ENCODE data around the gene REEP6.
"Not testable (repeated sequence)": the region's sequence is repeated elsewhere in the genome, so short reads cannot be mapped to it uniquely, and the experiment has no call there.

Gene REEP6

DNA sequence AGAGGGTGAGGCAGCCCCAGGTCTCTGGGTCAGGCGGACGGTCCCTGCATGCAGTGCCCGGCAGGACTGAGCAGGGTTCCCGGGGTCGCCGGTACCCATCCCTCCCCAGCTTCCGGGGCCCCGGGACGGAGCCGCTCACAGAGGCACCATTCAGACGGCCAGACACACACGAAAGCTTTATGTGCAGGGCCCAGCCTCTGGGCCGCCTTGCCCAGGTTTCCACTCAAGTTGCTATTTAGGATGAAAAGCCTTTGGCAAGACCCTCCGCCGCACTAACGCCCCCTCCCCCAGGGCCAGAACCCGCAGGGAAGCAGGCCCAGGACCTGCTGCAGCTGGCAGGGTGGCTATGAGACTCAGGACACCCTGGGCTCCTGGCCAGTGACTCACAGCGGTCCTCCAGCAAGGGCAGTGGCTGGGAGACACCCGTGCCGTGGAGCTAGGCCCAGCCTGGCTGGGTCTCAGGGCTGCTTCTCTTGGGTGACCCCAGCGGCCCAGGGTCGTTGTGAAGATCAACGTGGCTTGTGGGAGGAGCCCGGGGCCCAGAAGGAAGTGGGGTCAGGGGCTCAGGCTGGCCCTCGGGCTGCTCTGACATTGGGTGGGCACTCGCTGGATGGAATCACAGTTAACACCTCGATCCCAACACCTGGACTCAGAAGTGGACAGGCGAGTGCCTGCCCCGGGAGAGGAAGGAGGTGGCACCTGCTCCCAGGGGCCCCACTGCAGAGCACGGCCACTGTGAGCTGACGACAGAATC, 16.8 kb upstream of the REEP6 start:
- peaks cover 34 to 41% of the 10 kb centered on the region in 2 donors for H3K27me3 ChIP-seq (ENCODE audit: control insufficient read depth in 1 of 2, insufficient read depth in 2 of 2, low read length in 2 of 2)

DNA sequence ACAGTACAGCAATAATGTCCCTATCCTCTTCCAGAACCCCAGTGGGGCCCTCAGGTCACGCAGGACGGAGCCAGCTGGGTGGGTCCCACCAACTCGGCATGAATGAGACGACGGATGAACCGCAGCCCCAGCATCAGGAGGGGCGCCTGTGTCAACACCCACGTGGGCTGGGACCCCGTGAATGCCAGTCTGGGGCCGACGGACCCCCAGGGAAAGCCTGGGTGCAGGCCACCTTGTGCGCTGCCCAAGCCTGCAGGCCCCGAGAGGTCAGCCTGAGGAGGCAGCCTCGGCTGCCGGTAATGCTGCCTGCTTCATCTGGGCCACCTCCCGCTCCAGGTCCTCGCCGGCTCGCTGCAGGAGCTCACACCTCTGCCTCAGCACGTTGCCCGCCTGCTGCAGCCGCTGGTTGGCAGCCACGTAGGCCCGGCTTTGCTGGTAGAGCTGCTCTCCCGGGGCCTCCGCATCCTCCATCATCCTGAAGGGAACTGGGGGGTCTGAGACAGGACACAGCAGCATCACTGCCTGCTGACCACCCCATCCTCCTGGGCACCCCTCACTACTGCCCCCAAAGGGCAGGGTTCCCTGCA, 16.1 kb upstream of the REEP6 start:
- H3K27me3 ChIP-seq (ENCODE audit: control insufficient read depth in 1 of 2, insufficient read depth in 2 of 2, low read length in 2 of 2), result peaks cover 33 to 37% of the 10 kb centered on the region in 2 donors
- H3K4me3 ChIP-seq (ENCODE audit: low read length in 2 of 2), result no peak overlapping the region
- peaks cover 45% of the 10 kb centered on the region for H3K4me1 ChIP-seq (ENCODE audit: control insufficient read depth, insufficient read depth, low read length)
- no peak overlapping the region for H3K9ac ChIP-seq (ENCODE audit: low read length in 2 of 2)
- H3K36me3 ChIP-seq (ENCODE audit: control insufficient read depth in 2 of 2, insufficient read depth in 2 of 2, low read length in 2 of 2), result peaks cover 4% of the 10 kb centered on the region in 2 donors
- no peaks in the 10 kb centered on the region for H3K9me3 ChIP-seq (ENCODE audit: control insufficient read depth in 2 of 2, low read length in 2 of 2)
- no peak overlapping the region for H3K27ac ChIP-seq (ENCODE audit: low read length)

More for the DNA sequence above, 16.8 kb upstream of the REEP6 start:
- H3K36me3 ChIP-seq (ENCODE audit: control insufficient read depth in 2 of 2, insufficient read depth in 2 of 2, low read length in 2 of 2), result peaks cover 4% of the 10 kb centered on the region in 2 donors
- no peak overlapping the region for H3K27ac ChIP-seq (ENCODE audit: low read length)
- H3K4me1 ChIP-seq (ENCODE audit: control insufficient read depth, insufficient read depth, low read length), result peaks cover 43% of the 10 kb centered on the region
- no peaks in the 10 kb centered on the region for H3K9me3 ChIP-seq (ENCODE audit: control insufficient read depth in 2 of 2, low read length in 2 of 2)
- H3K4me3 ChIP-seq (ENCODE audit: low read length in 2 of 2), result no peak overlapping the region
- no peak overlapping the region for H3K9ac ChIP-seq (ENCODE audit: low read length in 2 of 2)

DNA sequence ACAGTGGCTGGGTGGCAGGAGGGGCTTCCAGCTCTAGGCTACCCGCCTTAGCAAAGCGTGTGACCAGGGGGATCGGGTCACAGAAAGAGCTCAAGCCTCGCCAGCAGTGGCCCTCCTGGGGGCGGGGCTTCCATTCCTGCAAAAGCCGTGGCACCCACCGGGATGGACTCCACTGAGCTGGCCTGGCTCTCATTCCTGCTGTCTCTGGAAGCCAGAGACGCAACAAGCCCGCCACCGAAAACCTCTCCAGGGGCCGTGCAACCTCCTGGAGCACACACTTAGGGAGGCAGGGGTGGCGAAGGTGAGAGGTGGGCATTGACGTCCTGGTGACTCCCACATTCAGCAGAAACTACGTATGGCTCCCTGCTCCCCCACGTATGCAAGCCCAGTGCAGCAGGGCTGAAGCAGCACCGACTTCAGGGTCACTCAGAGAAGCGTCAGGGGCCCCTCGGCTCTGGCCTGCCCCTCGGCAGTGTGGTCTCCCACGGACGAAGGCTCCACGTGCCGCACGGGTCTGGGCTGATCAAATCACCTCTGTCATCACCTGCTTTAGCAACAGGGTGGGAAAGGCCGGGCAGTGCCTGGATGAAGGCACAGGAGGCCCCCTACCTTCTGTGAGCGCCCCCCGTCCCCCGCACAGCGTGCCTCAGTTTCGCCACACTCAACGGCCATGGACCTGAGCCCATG, 15.1 kb upstream of the REEP6 start:
- Histone ChIP-seq H3K27ac (ENCODE audit: low read length) (no peak overlapping the region), H3K27me3 (ENCODE audit: control insufficient read depth in 1 of 2, insufficient read depth in 2 of 2, low read length in 2 of 2) (peaks cover 27% of the 10 kb centered on the region in 2 donors), H3K4me3 (ENCODE audit: low read length in 2 of 2) (no peak overlapping the region), H3K9me3 (ENCODE audit: control insufficient read depth in 2 of 2, low read length in 2 of 2) (no peaks in the 10 kb centered on the region), H3K9ac (ENCODE audit: low read length in 2 of 2) (no peak overlapping the region), H3K4me1 (ENCODE audit: control insufficient read depth, insufficient read depth, low read length) (peaks cover 35% of the 10 kb centered on the region), H3K36me3 (ENCODE audit: control insufficient read depth in 2 of 2, insufficient read depth in 2 of 2, low read length in 2 of 2) (peaks cover 4% of the 10 kb centered on the region in 2 donors)

DNA sequence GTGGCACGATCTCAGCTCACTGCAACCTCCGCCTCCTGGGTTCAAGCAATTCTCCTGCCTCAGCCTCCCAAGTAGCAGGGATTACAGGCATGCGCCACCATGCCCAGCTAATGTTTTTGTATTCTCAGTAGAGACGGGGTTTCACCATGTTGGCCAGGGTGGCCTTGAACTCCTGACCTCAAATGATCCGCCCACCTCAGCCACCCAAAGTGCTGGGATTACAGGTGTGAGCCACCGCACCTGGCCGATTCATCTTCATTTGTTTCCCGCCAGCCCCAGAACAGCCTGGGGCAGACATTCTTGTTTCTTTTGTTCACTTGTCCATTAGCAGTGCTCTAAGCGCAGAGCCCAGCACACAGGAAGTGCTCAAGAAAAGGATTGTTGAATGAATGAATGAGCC, 13.9 kb upstream of the REEP6 start:
- H3K9me3 ChIP-seq (ENCODE audit: control insufficient read depth in 2 of 2, low read length in 2 of 2); H3K36me3 ChIP-seq (ENCODE audit: control insufficient read depth in 2 of 2, insufficient read depth in 2 of 2, low read length in 2 of 2); H3K27ac ChIP-seq (ENCODE audit: low read length); H3K4me3 ChIP-seq (ENCODE audit: low read length in 2 of 2); H3K9ac ChIP-seq (ENCODE audit: low read length in 2 of 2): not testable (repeated sequence)
- Histone ChIP-seq H3K27me3 (ENCODE audit: control insufficient read depth in 1 of 2, insufficient read depth in 2 of 2, low read length in 2 of 2) (peaks cover 15% of the 10 kb centered on the region in 2 donors), H3K4me1 (ENCODE audit: control insufficient read depth, insufficient read depth, low read length) (peaks cover 23% of the 10 kb centered on the region)

DNA sequence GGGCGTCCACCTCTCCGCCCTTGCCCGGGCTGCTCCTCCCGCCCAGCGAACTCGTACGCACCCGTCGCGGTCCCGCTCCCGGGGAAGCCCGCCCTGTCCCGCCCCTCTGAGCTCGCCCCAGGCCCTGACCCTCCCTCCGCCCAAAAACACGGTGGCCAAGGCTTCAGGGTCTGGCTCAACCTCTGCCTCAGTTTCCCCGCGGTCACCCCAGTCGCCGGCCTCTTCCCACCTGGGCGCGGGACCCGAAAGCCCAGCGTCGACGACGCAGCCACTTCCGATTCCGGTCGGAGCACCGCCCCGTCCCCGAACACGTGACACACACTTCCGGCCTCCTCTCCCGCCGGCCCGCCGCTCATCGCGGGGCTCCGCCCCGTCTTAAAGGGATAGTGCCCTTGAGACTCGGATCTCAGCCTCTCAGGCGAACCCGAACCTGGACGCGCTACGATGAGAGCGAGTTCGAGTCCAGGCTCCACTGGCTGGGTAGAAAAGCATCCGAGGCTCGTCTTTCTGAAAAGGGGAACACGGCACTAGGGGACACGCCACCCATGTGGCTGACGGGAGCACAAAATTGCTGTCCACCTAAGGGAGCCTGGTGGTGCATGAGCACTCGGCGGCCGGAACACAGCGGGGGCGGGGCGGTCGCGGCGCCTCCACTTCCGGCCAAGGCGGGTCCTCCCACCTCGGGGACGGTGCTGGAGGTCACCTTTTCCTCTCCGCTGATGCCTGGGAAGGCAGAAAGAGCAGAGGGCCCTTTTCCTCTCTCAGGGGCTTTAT, 11.9 kb upstream of the REEP6 start, which contains the start of gene C19orf25:
TSS of gene C19orf25 (minus strand) at position 282 of the 774 bp plus-strand sequence. CDS start 312 bp downstream, outside the sequence.
- H3K4me1 ChIP-seq (ENCODE audit: control insufficient read depth, insufficient read depth, low read length), result peaks cover 18% of the 10 kb centered on the region
- H3K27me3 ChIP-seq (ENCODE audit: control insufficient read depth in 1 of 2, insufficient read depth in 2 of 2, low read length in 2 of 2), result no peaks in the 10 kb centered on the region
- peaks cover 4% of the 10 kb centered on the region in 2 donors for H3K36me3 ChIP-seq (ENCODE audit: control insufficient read depth in 2 of 2, insufficient read depth in 2 of 2, low read length in 2 of 2)
- H3K9me3 ChIP-seq (ENCODE audit: control insufficient read depth in 2 of 2, low read length in 2 of 2), result no peaks in the 10 kb centered on the region
- H3K27ac ChIP-seq (ENCODE audit: low read length), result peak within 1 kb of the TSS; percentile 37
- H3K4me3 ChIP-seq (ENCODE audit: low read length in 2 of 2), result peak within 1 kb of the TSS; percentile 88 to 90
- H3K9ac ChIP-seq (ENCODE audit: low read length in 2 of 2), result peak within 1 kb of the TSS; percentile 55 to 64

DNA sequence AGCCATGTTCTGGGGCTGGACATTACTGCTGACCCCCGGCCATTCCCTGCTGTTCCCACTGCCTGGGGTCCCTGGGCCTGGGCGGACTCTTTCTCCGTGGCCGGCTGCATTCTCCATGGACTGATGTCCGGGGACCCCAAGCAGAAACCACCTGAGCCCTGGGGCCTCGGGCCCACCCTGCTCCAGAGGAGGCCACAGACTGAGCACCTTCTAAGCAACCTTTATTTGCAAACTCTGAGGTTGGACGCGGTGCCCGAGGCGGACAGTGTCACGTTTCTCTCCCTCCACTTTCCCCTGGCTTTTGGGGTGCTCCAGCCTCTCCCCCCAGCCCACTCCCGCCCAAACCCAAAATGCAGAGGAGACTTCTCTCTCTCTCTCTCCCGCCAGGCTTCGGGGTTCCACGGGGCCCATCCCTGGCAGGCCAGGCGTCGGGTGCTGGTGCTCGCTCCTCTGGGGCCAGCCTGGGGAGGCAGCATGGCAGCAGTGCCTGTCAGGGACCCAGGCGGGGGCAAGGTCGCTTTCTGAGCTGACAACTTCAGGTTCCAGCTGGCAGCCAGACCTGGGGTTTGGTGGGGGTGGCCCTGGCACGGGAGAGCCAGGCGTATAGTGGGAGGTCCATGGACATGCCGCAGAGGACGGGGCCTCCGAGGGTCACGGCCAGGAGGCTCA, 9.6 kb upstream of the REEP6 start:
- no peak overlapping the region for H3K9ac ChIP-seq (ENCODE audit: low read length in 2 of 2)
- H3K27ac ChIP-seq (ENCODE audit: low read length), result no peak overlapping the region
- peaks cover 18% of the 10 kb centered on the region for H3K4me1 ChIP-seq (ENCODE audit: control insufficient read depth, insufficient read depth, low read length)
- peaks cover 0 to 3% of the 10 kb centered on the region in 2 donors for H3K36me3 ChIP-seq (ENCODE audit: control insufficient read depth in 2 of 2, insufficient read depth in 2 of 2, low read length in 2 of 2)
- no peaks in the 10 kb centered on the region for H3K27me3 ChIP-seq (ENCODE audit: control insufficient read depth in 1 of 2, insufficient read depth in 2 of 2, low read length in 2 of 2)
- H3K9me3 ChIP-seq (ENCODE audit: control insufficient read depth in 2 of 2, low read length in 2 of 2), result no peaks in the 10 kb centered on the region
- H3K4me3 ChIP-seq (ENCODE audit: low read length in 2 of 2), result no peak overlapping the region

DNA sequence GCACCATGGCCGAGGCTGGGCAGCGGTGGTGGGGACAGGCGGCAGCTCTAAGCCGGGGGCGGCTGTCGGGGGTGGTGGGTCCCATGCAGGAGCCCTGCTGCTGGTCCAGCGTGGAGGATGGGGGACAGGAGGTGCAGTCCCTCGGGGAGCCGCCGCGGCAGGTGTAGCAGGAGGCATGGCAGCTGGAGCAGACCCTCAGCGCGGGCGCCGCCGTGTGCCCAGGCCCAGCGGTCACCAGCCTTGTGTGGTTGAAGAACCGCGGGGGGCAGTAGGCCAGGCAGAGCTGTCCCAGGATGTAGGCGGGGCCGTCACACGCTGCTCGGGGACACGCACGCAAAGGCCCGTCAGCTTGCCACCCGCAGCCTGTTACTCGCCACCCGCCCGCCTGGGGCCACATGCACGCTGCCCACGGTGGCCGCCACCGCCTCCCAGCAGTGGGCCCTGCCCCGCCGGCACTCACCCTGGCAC, 9.1 kb upstream of the REEP6 start:
- Histone ChIP-seq H3K4me1 (ENCODE audit: control insufficient read depth, insufficient read depth, low read length) (peaks cover 18% of the 10 kb centered on the region), H3K4me3 (ENCODE audit: low read length in 2 of 2) (no peak overlapping the region), H3K9ac (ENCODE audit: low read length in 2 of 2) (no peak overlapping the region), H3K36me3 (ENCODE audit: control insufficient read depth in 2 of 2, insufficient read depth in 2 of 2, low read length in 2 of 2) (no peaks in the 10 kb centered on the region), H3K27ac (ENCODE audit: low read length) (no peak overlapping the region), H3K9me3 (ENCODE audit: control insufficient read depth in 2 of 2, low read length in 2 of 2) (no peaks in the 10 kb centered on the region), H3K27me3 (ENCODE audit: control insufficient read depth in 1 of 2, insufficient read depth in 2 of 2, low read length in 2 of 2) (no peaks in the 10 kb centered on the region)

DNA sequence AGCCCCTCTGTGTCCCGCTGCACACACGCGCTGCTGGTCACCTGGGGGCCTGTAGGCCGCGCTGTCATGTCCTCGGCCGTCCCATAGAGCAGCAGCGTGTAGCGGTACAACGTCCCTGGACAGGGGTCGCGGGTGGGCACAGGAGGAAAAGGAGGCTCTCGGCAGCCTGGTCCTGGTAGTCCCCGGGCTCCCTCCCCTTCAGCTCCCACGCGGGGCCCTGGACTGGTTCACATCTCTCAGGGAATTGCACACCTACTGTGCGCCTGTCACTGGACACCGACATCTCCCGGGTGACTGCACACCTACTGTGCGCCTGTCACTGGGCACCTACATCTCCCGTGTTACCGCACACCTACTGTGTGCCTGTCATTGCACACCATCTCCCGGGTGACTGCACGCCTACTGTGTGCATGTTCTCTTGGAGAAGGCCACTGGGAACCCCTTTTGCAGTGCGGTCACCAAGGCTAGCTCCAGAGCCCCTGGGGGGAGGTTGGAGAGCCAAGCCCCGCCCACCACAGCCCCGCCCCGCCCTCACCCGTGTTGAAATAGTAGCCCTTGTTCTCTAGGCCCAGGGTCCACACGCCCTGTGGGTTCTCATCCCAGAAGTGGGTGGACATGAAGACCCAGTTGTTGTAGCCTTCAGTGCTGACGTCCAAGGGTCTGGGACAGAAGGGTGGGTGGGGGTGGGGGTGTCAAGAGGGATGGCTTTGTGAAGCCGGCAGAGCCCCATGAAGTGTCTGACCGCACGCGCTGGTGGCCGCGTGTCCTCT, 8.4 kb upstream of the REEP6 start:
- H3K27me3 ChIP-seq (ENCODE audit: control insufficient read depth in 1 of 2, insufficient read depth in 2 of 2, low read length in 2 of 2), result no peaks in the 10 kb centered on the region
- no peak overlapping the region for H3K27ac ChIP-seq (ENCODE audit: low read length)
- H3K4me1 ChIP-seq (ENCODE audit: control insufficient read depth, insufficient read depth, low read length), result peaks cover 15% of the 10 kb centered on the region
- no peak overlapping the region for H3K4me3 ChIP-seq (ENCODE audit: low read length in 2 of 2)
- H3K36me3 ChIP-seq (ENCODE audit: control insufficient read depth in 2 of 2, insufficient read depth in 2 of 2, low read length in 2 of 2), result no peaks in the 10 kb centered on the region
- H3K9ac ChIP-seq (ENCODE audit: low read length in 2 of 2), result no peak overlapping the region
- H3K9me3 ChIP-seq (ENCODE audit: control insufficient read depth in 2 of 2, low read length in 2 of 2), result no peaks in the 10 kb centered on the region

DNA sequence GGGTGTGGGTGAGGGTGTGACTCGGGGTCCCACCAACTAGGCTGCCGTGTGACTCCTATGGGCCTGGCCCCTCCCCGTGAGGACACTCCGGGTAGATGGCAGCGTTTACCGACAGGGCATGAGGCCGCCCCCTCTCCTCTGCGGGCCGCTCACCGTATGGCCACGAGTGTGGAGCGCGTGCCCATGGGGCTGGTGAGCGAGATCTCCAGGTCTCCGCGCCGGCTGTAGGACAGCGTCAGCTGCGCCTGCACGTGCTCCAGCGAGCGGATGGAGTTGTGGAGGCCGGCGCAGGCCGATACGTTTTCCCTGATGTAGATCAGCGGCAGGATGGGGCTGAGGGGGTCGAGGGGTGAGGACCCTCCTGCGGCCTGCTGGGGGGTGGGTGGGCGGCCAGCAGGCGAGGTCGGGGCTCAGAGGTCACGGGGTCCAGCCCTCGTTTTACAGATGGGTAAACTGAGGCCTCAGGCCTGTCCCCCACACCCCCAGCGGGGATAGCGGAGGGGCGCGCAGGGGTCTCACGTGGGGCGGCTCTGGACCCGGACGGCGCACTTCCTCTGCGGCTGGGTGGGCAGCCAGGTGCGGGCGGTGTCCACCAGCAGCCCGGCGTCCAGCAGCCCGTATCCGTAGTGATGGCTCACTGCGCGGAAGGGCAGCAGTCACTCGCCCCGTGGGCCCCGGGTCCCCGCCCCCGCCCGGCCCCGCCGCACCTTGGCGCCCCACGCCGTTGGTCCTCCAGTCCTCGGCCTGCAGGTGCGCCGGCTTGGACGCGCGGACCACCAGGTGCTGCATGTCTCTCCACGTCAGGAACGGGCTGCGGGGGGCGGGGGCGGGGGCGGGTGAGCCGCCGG, 7.6 kb upstream of the REEP6 start:
- H3K27ac ChIP-seq (ENCODE audit: low read length), result no peak overlapping the region
- H3K36me3 ChIP-seq (ENCODE audit: control insufficient read depth in 2 of 2, insufficient read depth in 2 of 2, low read length in 2 of 2), result no peaks in the 10 kb centered on the region
- H3K9me3 ChIP-seq (ENCODE audit: control insufficient read depth in 2 of 2, low read length in 2 of 2), result no peaks in the 10 kb centered on the region
- no peak overlapping the region for H3K9ac ChIP-seq (ENCODE audit: low read length in 2 of 2)
- H3K27me3 ChIP-seq (ENCODE audit: control insufficient read depth in 1 of 2, insufficient read depth in 2 of 2, low read length in 2 of 2), result no peaks in the 10 kb centered on the region
- H3K4me1 ChIP-seq (ENCODE audit: control insufficient read depth, insufficient read depth, low read length), result peaks cover 9% of the 10 kb centered on the region
- H3K4me3 ChIP-seq (ENCODE audit: low read length in 2 of 2), result no peak overlapping the region

Measured in stomach smooth muscle (tissue), 2 donors.